ENCODE data around the gene CLDN4.
"Not testable (repeated sequence)": the region's sequence is repeated elsewhere in the genome, so short reads cannot be mapped to it uniquely, and the experiment has no call there.

CLDN4 gene

GRCh38 chr7:73842067-73842976 is 11.5 kb downstream of the CLDN4 start, which contains the start of gene METTL27:
TSS of gene METTL27 (minus strand) at chr7:73842516. CDS start at chr7:73842140, 376 bp downstream.
- no peaks in the 10 kb centered on the region for H3K9me3 Mint-ChIP-seq
- H3K27me3 Mint-ChIP-seq: peaks cover 25% of the 10 kb centered on the region
- H3K36me3 Mint-ChIP-seq (ENCODE audit: low read depth): peaks cover 34% of the 10 kb centered on the region
- intact Hi-C loops (cut with micrococcal nuclease): no loop called here
- H3K4me3 Mint-ChIP-seq: peak within 1 kb of the TSS; percentile 92
- H3K27ac Mint-ChIP-seq: peak within 1 kb of the TSS; percentile 85
- peaks cover 82% of the 10 kb centered on the region for H3K4me1 Mint-ChIP-seq (ENCODE audit: low read depth)

DNA sequence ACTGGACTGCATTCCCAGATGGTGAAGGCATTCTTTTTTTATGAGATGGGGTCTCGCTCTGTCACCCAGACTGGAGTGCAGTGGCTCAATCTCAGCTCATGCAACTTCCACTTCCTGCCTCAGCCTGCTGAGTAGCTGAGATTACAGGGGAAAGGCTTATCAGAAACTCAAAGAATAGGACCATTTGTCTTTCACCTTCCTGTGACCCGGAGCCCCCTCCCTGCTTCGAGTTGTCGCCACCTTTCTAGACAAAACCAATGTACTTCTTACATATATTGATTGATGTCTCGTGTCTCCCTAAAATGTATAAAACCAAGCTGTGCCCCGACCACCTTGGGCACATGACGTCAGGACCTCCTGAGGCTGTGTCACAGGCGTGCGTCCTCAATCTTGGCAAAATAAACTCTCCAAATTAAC is 13.3 kb downstream of the CLDN4 start:
- Mint-ChIP-seq H3K27me3 (peaks cover 12% of the 10 kb centered on the region), H3K36me3 (ENCODE audit: low read depth) (peaks cover 33% of the 10 kb centered on the region), H3K4me3 (peak overlapping the region; percentile 0), H3K27ac (peak overlapping the region; percentile 85), H3K4me1 (ENCODE audit: low read depth) (peaks cover 82% of the 10 kb centered on the region), H3K9me3 (no peaks in the 10 kb centered on the region)
- intact Hi-C loops (cut with micrococcal nuclease): no loop called here

GRCh38 chr7:73844848-73845460 is 14.2 kb downstream of the CLDN4 start:
- H3K36me3 Mint-ChIP-seq (ENCODE audit: low read depth): peaks cover 25% of the 10 kb centered on the region
- intact Hi-C loops (cut with micrococcal nuclease): no loop called here
- no peak overlapping the region for H3K4me3 Mint-ChIP-seq
- H3K27me3 Mint-ChIP-seq: peaks cover 6% of the 10 kb centered on the region
- H3K9me3 Mint-ChIP-seq: no peaks in the 10 kb centered on the region
- H3K27ac Mint-ChIP-seq: peak overlapping the region; percentile 85
- H3K4me1 Mint-ChIP-seq (ENCODE audit: low read depth): peaks cover 82% of the 10 kb centered on the region

DNA sequence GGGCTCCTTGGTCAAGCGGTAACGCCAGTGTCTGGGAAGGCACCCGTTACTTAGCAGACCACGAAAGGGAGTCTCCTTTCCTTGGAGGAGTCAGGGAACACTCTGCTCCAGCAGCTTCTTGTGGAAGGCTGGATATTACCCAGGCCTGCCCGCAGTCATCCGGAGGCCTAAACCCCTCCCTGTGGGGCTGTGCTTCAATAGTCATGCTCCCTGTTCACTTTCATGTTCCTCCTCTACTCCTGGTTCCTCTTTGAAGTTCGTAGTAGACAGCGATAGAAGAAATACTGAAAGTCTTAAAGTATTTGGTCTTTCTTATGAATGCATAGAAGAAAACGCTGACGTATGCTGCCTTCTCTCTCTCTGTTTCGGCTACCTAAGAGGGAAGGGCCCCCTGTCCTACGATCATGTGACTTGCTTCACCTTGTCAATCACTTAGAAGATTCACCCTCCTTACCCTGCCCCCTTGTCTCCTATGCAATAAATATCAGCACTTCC is 15.0 kb downstream of the CLDN4 start:
- H3K9me3 Mint-ChIP-seq; H3K27me3 Mint-ChIP-seq; intact Hi-C loops (cut with micrococcal nuclease): not testable (repeated sequence)
- Mint-ChIP-seq H3K36me3 (ENCODE audit: low read depth) (peaks cover 17% of the 10 kb centered on the region), H3K4me1 (ENCODE audit: low read depth) (peaks cover 84% of the 10 kb centered on the region), H3K4me3 (peak overlapping the region; percentile 25), H3K27ac (peak overlapping the region; percentile 85)

- Mint-ChIP-seq H3K27me3 (peaks cover 5% of the 10 kb centered on the region), H3K4me3 (no peak overlapping the region), H3K4me1 (ENCODE audit: low read depth) (peaks cover 86% of the 10 kb centered on the region), H3K27ac (peak overlapping the region; percentile 71), H3K36me3 (ENCODE audit: low read depth) (no peaks in the 10 kb centered on the region), H3K9me3 (no peaks in the 10 kb centered on the region)
- intact Hi-C loops (cut with micrococcal nuclease): no loop called here
These were observed 17.3 kb downstream of the CLDN4 start for GRCh38 chr7:73847941-73848723.

GRCh38 chr7:73850781-73851207 is 20.0 kb downstream of the CLDN4 start:
- Mint-ChIP-seq H3K9me3 (no peaks in the 10 kb centered on the region), H3K4me1 (ENCODE audit: low read depth) (peaks cover 68% of the 10 kb centered on the region), H3K27me3 (peaks cover 25% of the 10 kb centered on the region), H3K27ac (peak overlapping the region; percentile 71), H3K36me3 (ENCODE audit: low read depth) (no peaks in the 10 kb centered on the region), H3K4me3 (no peak overlapping the region)
- intact Hi-C loops (cut with micrococcal nuclease): loop anchor here (10.0 kb wide), 2 partner anchors 106 to 226 kb away; partner anchors contain the start of gene MLXIPL

- intact Hi-C loops (cut with micrococcal nuclease): loop anchor here (10.0 kb wide), 2 partner anchors 107 to 227 kb away; partner anchors contain the start of gene MLXIPL
- Mint-ChIP-seq H3K9me3 (no peaks in the 10 kb centered on the region), H3K4me1 (ENCODE audit: low read depth) (peaks cover 62% of the 10 kb centered on the region), H3K36me3 (ENCODE audit: low read depth) (no peaks in the 10 kb centered on the region), H3K4me3 (no peak overlapping the region), H3K27ac (peak overlapping the region; percentile 71), H3K27me3 (peaks cover 34% of the 10 kb centered on the region)
These were observed 20.9 kb downstream of the CLDN4 start for GRCh38 chr7:73851410-73852338.

DNA sequence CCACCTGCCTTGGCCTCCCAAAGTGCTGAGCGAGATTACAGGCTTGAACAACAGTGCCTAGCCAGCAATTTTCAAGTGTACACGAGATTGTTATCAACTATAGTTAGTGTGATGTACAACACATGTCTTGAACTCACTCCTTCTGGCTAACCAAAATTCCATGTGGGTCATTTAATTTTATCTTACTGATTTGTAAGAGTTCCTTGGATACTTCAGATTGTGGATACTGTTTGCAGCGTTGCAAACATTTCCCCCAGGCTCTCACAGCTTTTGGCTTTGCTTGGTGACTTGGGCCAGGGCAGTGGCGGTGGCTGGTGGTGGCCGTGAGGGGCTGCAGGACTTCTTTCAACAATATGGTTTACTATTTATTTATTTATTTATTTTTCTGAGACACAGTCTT is 21.7 kb downstream of the CLDN4 start:
- Mint-ChIP-seq H3K27ac (peak overlapping the region; percentile 71), H3K27me3 (peaks cover 41% of the 10 kb centered on the region), H3K36me3 (ENCODE audit: low read depth) (no peaks in the 10 kb centered on the region), H3K9me3 (no peaks in the 10 kb centered on the region), H3K4me1 (ENCODE audit: low read depth) (peaks cover 57% of the 10 kb centered on the region), H3K4me3 (no peak overlapping the region)
- intact Hi-C loops (cut with micrococcal nuclease): loop anchor here (10.0 kb wide), 2 partner anchors 108 to 228 kb away; partner anchors contain the start of gene MLXIPL

GRCh38 chr7:73856941-73857340 is 26.1 kb downstream of the CLDN4 start:
- Mint-ChIP-seq H3K9me3 (no peaks in the 10 kb centered on the region), H3K27ac (no peak overlapping the region), H3K4me1 (ENCODE audit: low read depth) (peaks cover 15% of the 10 kb centered on the region), H3K36me3 (ENCODE audit: low read depth) (no peaks in the 10 kb centered on the region), H3K27me3 (peaks cover 61% of the 10 kb centered on the region), H3K4me3 (no peak overlapping the region)
- intact Hi-C loops (cut with micrococcal nuclease): loop anchor here (10.0 kb wide), 2 partner anchors 112 to 232 kb away; partner anchors contain the start of gene MLXIPL

DNA sequence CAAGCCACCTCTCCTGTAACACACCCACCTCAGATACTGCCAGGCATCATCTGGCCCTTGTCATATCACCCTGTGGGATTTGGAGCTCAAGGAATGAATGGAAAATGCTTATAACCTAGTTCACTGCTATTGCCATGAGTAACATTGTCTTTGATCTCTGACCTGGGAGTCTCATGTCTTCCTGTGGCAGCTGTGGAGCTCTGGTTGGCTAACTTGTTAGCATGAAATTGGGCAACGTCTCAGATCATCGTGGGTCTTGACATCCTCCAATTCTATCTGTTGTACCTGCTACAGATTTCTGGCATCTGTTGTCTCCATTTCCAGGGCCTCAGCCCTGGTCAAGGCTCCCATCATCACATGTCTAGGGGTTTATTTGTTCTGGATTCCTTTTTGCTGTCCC is 28.0 kb downstream of the CLDN4 start:
- peaks cover 62% of the 10 kb centered on the region for H3K27me3 Mint-ChIP-seq
- H3K9me3 Mint-ChIP-seq: no peaks in the 10 kb centered on the region
- H3K4me3 Mint-ChIP-seq: no peak overlapping the region
- no peak overlapping the region for H3K27ac Mint-ChIP-seq
- H3K4me1 Mint-ChIP-seq (ENCODE audit: low read depth): peaks cover 9% of the 10 kb centered on the region
- intact Hi-C loops (cut with micrococcal nuclease): loop anchor here (10.0 kb wide), 2 partner anchors 114 to 234 kb away; partner anchors contain the start of gene MLXIPL
- H3K36me3 Mint-ChIP-seq (ENCODE audit: low read depth): no peaks in the 10 kb centered on the region

DNA sequence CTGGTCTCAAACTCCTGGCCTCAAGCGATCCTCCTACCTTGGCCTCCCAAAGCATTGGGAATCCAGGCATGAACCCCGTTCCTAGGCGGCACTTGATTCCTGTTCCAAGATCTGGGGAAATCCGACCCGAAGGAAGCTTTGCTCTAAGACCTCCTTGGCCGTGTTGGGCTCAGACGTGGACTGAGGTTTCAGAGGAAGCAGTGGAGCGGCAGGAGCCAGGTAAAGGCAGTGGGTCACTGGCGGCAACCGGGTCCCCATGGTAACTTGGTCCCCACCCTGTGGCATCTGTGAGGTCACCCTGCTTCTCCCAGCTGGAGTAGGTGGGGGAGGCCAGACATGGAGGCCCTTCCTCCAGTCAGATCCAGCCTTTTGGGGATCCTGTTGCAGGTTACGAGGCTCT is 30.1 kb downstream of the CLDN4 start, which contains the start of gene TMEM270:
TMEM270 (plus strand) TSS at position 301 of the 400 bp plus-strand sequence; CDS start at position 337, 36 bp downstream.
- Mint-ChIP-seq H3K27me3 (peaks cover 46% of the 10 kb centered on the region), H3K27ac (no peak within 1 kb of the TSS), H3K4me3 (no peak within 1 kb of the TSS), H3K4me1 (ENCODE audit: low read depth) (peaks cover 2% of the 10 kb centered on the region), H3K36me3 (ENCODE audit: low read depth) (no peaks in the 10 kb centered on the region), H3K9me3 (no peaks in the 10 kb centered on the region)
- intact Hi-C loops (cut with micrococcal nuclease): no loop called here

DNA sequence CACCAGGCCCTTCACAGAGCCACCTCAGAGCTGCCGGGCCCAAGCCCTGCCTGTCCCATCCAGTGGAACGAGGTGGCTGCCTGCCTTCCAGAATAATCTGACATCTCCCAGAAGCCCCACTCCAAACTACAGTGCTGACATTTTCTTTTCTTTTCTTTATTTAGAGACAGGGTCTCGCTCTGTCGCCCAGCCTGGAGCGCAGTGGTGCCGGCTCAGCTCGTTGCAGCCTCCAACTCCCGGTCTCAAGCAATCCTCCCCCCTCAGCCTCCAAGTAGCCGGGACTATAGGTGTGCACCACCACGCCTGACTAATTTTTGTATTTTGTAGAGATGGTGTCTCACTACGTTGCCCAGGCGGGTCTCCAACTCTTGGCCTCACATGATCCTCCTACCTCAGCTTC is 30.5 kb downstream of the CLDN4 start:
- peaks cover 42% of the 10 kb centered on the region for H3K27me3 Mint-ChIP-seq

More for the DNA sequence above, 30.5 kb downstream of the CLDN4 start:
- Mint-ChIP-seq H3K4me3 (no peak overlapping the region), H3K36me3 (ENCODE audit: low read depth) (no peaks in the 10 kb centered on the region), H3K4me1 (ENCODE audit: low read depth) (no peaks in the 10 kb centered on the region), H3K9me3 (no peaks in the 10 kb centered on the region), H3K27ac (no peak overlapping the region)
- intact Hi-C loops (cut with micrococcal nuclease): no loop called here

All from dendritic cell treated with granulocyte-macrophage colony-stimulating factor and Interleukin-4, amounts not matched to agents 40 ng/mL and 50 ng/mL, for 4 days (primary cell).